Measurements from ENCODE around the gene FUBP1.

FUBP1 gene

DNA sequence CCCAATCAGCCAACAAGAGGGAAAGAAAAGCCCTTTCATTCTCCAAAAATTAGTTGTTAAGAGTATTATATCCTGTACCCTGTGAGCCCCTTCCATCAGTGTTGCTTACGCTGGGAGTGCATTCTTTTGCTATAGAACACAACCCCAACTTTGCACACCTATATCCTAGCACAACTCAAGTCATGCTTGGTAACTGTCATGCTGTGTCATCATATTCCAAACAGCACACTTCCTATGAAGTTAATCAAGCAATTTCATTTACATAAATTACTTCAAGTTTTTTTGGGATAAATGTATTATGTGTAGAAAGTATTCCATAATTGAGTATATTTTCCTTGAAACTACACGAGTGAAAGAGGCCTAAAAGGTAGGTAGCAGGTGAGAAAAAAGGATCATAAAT, 20.0 kb downstream of the FUBP1 start:
- Histone ChIP-seq H3K4me1 (ENCODE audit: control insufficient read depth, low read length) (peaks cover 5% of the 10 kb centered on the region; the same call in 1 of the 2 replicates), H3K36me3 (ENCODE audit: control insufficient read depth, low read length) (peaks cover 97% of the 10 kb centered on the region), H3K9me3 (ENCODE audit: control insufficient read depth, insufficient read depth, low read length) (no peaks in the 10 kb centered on the region), H3K27ac (ENCODE audit: low read depth, low read length) (no peak overlapping the region), H4K20me1 (ENCODE audit: control insufficient read depth, insufficient read depth, low read depth, low read length) (peaks cover 7% of the 10 kb centered on the region; the same call in 1 of the 2 replicates), H3K4me3 (ENCODE audit: low read length) (no peak overlapping the region), H3F3A (ENCODE audit: control insufficient read depth, insufficient read depth) (no peaks in the 10 kb centered on the region), H3K4me2 (ENCODE audit: low read length) (no peak overlapping the region), H3K79me2 (ENCODE audit: control insufficient read depth, low read length) (peaks cover 46% of the 10 kb centered on the region), H3K9me2 (replicated peaks; ENCODE audit: control insufficient read depth, low read length) (no peaks in the 10 kb centered on the region), H3K27me3 (ENCODE audit: control insufficient read depth, low read length) (no peaks in the 10 kb centered on the region)
- no peak for TF ChIP-seq EZH2phosphoT487 (IDR thresholded peaks at IDR 0.05; ENCODE audit: borderline replicate concordance, low read length)
- TF ChIP-seq, protein P1, sequence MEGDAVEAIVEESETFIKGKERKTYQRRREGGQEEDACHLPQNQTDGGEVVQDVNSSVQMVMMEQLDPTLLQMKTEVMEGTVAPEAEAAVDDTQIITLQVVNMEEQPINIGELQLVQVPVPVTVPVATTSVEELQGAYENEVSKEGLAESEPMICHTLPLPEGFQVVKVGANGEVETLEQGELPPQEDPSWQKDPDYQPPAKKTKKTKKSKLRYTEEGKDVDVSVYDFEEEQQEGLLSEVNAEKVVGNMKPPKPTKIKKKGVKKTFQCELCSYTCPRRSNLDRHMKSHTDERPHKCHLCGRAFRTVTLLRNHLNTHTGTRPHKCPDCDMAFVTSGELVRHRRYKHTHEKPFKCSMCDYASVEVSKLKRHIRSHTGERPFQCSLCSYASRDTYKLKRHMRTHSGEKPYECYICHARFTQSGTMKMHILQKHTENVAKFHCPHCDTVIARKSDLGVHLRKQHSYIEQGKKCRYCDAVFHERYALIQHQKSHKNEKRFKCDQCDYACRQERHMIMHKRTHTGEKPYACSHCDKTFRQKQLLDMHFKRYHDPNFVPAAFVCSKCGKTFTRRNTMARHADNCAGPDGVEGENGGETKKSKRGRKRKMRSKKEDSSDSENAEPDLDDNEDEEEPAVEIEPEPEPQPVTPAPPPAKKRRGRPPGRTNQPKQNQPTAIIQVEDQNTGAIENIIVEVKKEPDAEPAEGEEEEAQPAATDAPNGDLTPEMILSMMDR (IDR thresholded peaks at IDR 0.05; ENCODE audit: low read depth, low read length, poor library complexity, severe bottlenecking) = no peak

- Histone ChIP-seq H3F3A (ENCODE audit: control insufficient read depth, insufficient read depth) (no peaks in the 10 kb centered on the region), H3K4me3 (ENCODE audit: low read length) (no peak overlapping the region), H3K27me3 (ENCODE audit: control insufficient read depth, low read length) (no peaks in the 10 kb centered on the region), H3K9me2 (replicated peaks; ENCODE audit: control insufficient read depth, low read length) (no peaks in the 10 kb centered on the region), H3K4me1 (ENCODE audit: control insufficient read depth, low read length) (peaks cover 7% of the 10 kb centered on the region; the same call in 1 of the 2 replicates), H3K9me3 (ENCODE audit: control insufficient read depth, insufficient read depth, low read length) (no peaks in the 10 kb centered on the region), H3K4me2 (ENCODE audit: low read length) (no peak overlapping the region), H3K36me3 (ENCODE audit: control insufficient read depth, low read length) (peaks cover 97% of the 10 kb centered on the region), H3K27ac (ENCODE audit: low read depth, low read length) (no peak overlapping the region), H4K20me1 (ENCODE audit: control insufficient read depth, insufficient read depth, low read depth, low read length) (peaks cover 7% of the 10 kb centered on the region; the same call in 1 of the 2 replicates), H3K79me2 (ENCODE audit: control insufficient read depth, low read length) (peaks cover 43% of the 10 kb centered on the region)
- TF ChIP-seq EZH2phosphoT487 (IDR thresholded peaks at IDR 0.05; ENCODE audit: borderline replicate concordance, low read length) = no peak
- TF ChIP-seq, protein P1 (IDR thresholded peaks at IDR 0.05; ENCODE audit: low read depth, low read length, poor library complexity, severe bottlenecking) = no peak
Observed at GRCh38 chr1:77958391-77958790, 20.5 kb downstream of the FUBP1 start.

DNA sequence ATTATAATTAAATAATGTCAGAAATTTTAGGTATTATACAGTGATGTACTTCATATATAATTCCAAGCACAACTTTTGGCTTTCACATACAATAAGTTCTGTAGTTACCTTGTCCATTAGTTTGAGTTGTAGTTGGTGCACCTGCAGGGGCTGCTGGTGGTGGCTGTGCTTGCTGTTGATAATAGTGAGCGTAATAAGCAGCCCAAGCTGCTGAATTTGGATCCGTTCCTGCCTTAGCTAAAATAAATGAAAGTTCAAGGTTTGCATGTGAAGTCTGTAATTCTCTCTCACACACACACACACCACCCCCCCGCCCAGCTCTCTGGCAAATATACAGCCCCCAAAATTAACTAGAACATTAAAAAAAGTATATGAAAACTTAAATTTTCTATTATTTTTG, 22.4 kb downstream of the FUBP1 start:
- TF ChIP-seq EZH2phosphoT487 (IDR thresholded peaks at IDR 0.05; ENCODE audit: borderline replicate concordance, low read length) = no peak
- Histone ChIP-seq H3K9me2 (replicated peaks; ENCODE audit: control insufficient read depth, low read length) (no peaks in the 10 kb centered on the region), H3F3A (ENCODE audit: control insufficient read depth, insufficient read depth) (peaks cover 6% of the 10 kb centered on the region; the same call in 1 of the 2 replicates), H3K4me2 (ENCODE audit: low read length) (no peak overlapping the region), H3K27ac (ENCODE audit: low read depth, low read length) (no peak overlapping the region), H3K9me3 (ENCODE audit: control insufficient read depth, insufficient read depth, low read length) (no peaks in the 10 kb centered on the region), H3K4me1 (ENCODE audit: control insufficient read depth, low read length) (peaks cover 20% of the 10 kb centered on the region), H3K4me3 (ENCODE audit: low read length) (no peak overlapping the region), H3K27me3 (ENCODE audit: control insufficient read depth, low read length) (no peaks in the 10 kb centered on the region), H3K36me3 (ENCODE audit: control insufficient read depth, low read length) (peaks cover 93% of the 10 kb centered on the region), H4K20me1 (ENCODE audit: control insufficient read depth, insufficient read depth, low read depth, low read length) (peaks cover 7% of the 10 kb centered on the region; the same call in 1 of the 2 replicates), H3K79me2 (ENCODE audit: control insufficient read depth, low read length) (peaks cover 29% of the 10 kb centered on the region)

DNA sequence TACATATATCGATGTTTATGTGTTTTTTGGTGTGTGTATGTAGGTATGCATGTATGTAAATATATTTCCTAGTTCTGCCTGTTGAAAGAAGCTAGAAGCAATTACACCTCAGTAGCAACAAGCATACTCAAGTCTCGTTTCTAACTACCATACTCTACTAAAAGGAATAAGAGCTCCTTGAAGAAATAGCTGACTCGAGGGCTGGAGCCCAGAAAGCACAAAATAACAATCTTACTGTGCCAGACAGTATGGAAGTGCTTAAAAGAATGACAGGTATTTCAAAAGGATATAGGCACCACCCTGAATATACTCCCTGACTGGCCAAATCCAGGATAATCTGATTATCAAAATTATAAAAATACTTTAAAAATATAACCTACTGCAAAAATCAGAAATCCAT, 23.2 kb downstream of the FUBP1 start:
- no peak for TF ChIP-seq EZH2phosphoT487 (IDR thresholded peaks at IDR 0.05; ENCODE audit: borderline replicate concordance, low read length)
- H4K20me1 ChIP-seq (ENCODE audit: control insufficient read depth, insufficient read depth, low read depth, low read length) = peaks cover 10% of the 10 kb centered on the region; the same call in 1 of the 2 replicates
- peaks cover 27% of the 10 kb centered on the region for H3K4me1 ChIP-seq (ENCODE audit: control insufficient read depth, low read length)
- peaks cover 27% of the 10 kb centered on the region for H3K79me2 ChIP-seq (ENCODE audit: control insufficient read depth, low read length)
- no peaks in the 10 kb centered on the region for H3K27me3 ChIP-seq (ENCODE audit: control insufficient read depth, low read length)
- H3K27ac ChIP-seq (ENCODE audit: low read depth, low read length) = no peak overlapping the region
- no peaks in the 10 kb centered on the region for H3K9me3 ChIP-seq (ENCODE audit: control insufficient read depth, insufficient read depth, low read length)
- H3F3A ChIP-seq (ENCODE audit: control insufficient read depth, insufficient read depth) = peaks cover 12% of the 10 kb centered on the region
- H3K4me2 ChIP-seq (ENCODE audit: low read length) = no peak overlapping the region
- H3K9me2 ChIP-seq (replicated peaks; ENCODE audit: control insufficient read depth, low read length) = no peaks in the 10 kb centered on the region
- peaks cover 93% of the 10 kb centered on the region for H3K36me3 ChIP-seq (ENCODE audit: control insufficient read depth, low read length)
- H3K4me3 ChIP-seq (ENCODE audit: low read length) = no peak overlapping the region
